GM23248 (cell line): ENCODE data around the gene NELFB.

Experiments used
- EZH2 ChIP-seq: fragments of 200-600 bp; sonication (generic); IDR thresholded peaks from 2 replicates; pipeline ENCODE4 v1.6.1; 2018; ENCODE audit warnings: antibody characterized with exemption, mild to moderate bottlenecking; ENCODE audit not compliant: insufficient read depth, poor library complexity, severe bottlenecking
- EZH2phosphoT487 ChIP-seq: fragments of 200-600 bp; sonication (generic); IDR thresholded peaks from 2 replicates; pipeline ENCODE4 v1.6.1; 2018; ENCODE audit warnings: antibody characterized with exemption, moderate library complexity, mild to moderate bottlenecking, low read depth; ENCODE audit not compliant: insufficient read depth

DNA sequence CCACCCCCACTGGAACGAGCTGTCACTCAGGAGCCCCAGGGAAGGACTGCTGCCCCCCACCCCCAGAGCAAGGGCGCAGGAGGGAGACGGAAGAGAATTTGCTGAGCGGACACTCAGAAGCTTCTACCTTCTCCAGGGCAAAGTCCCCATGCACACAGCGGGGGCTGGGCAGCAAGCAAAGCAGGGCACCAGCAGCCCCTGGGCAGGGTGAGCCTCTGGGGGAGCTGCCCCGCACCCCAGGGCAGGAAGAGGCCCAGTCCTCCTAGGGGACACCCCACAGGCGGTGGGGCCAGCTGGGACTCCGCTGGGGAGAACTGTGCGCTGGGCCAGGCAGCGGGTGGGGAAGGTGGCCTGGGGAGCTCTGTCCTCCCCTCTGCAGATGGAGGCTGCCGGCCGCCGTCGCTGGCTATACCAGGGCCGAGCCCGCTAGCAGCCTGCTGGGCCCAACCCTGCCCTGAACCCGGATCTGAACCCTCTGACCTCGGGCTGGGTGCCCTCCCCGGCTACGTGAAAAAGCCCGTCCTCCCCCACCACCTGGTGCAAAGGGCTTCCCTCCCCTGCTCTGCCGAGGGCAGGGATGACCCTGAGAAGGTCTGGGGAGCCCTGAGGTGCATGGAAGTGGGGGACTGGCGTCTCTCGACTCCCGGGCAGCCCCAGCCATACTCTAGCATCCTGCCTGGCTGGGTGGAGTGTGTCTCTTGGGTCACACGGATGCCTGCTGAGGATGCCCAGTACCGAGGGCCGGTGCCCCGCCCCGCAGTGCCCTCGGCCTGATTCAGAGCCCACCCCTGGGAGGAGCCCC is 25.0 kb upstream of the NELFB start:
- TF ChIP-seq EZH2phosphoT487, result no peak
- TF ChIP-seq EZH2, result no peak
